Fibroblast of upper back skin (primary cell): ENCODE results near the gene TGFBRAP1.
"Not testable (repeated sequence)": the region's sequence is repeated elsewhere in the genome, so short reads cannot be mapped to it uniquely, and the experiment has no call there.

Experiments
- DNase-seq: peaks from one replicate; pipeline ENCODE4 v3.0.0-alpha.2; 2013

TGFBRAP1 gene

DNA sequence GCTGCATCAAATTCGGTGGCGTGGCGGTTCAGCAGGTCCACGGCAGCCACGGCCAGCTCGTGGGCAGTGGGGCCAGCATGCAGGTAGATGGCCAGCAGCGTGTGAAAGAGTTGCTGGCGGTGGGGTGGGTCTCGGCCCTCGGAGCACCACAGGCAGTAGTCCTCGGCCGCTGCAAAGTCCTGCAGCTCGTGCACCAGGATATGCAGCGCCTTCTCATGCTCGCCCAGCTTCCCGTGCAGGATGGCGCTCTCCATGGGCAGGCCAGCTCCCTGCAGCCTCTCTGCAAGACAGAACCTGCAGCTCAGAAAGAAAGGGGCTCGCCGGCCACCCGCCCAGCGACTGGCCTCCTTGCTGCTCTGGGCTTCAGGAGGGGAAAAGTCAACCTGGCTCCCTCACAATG lies 60.1 kb downstream of the TGFBRAP1 start:
- no peak for DNase-seq

DNA sequence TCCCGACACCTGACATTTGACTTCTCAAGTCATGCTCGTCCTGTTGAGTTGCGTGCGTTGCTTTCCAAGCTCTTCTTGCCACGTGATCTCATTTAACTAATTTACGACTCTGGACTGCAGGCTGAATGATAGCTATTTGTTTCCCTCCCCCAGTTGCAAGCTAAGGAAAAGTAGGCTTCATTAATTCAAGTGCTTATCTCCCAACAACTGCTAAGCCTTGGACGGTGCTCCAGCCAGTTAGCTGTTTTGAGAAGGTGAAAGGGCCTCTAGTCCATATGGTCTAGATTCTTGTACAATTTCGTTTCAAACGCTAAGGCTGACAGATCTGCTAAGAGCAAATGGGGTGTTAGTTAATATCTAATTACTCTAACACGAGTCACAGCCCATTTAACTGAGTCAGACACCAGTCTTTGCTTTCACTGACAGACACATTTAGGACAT lies 66.9 kb downstream of the TGFBRAP1 start:
- peak; percentile 12 for DNase-seq

DNA sequence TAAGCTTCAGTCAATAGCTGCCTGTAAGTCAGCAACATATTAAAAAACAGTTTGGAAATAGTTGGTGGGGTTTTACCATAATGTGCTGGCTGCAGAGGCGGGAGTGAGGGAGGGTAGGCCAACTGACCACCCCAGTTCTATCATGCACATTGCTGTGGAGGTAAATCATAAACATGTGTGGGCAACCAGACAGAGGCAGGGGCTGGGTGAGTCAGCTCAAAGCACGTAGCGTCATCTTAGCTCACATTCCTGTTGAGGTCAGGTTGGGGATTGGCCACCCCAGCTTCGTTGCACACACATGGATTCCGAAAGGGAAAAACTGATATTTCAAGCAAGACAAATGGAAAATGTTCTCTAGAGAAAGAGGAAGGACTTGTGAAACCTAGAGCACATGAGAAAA lies 68.5 kb downstream of the TGFBRAP1 start:
- DNase-seq: peak; percentile 98

DNA sequence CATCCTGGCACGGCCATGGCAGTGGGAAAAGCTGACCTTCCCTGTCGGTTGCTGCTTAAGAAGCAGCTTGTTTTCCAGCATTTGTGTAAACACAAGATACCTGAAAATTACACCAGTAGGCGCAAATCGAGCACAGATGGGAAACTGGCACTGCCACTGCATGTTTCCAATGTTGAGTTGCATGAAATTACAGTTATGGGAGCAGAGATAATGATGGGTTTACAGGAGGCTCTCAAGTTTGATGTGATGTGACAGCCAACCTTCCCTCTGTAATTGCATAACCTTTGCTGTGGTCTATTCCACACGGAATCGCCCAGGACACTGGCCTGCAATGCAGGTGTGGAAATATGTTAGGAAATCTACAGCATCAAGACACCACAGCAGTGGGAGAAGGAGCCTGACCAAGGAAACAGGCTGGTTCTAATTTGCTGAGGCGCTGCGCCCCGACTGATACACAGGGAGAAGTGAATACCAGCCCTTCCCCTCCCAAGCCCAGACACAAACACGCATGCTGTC lies 70.6 kb downstream of the TGFBRAP1 start:
- peak; percentile 26 for DNase-seq

DNA sequence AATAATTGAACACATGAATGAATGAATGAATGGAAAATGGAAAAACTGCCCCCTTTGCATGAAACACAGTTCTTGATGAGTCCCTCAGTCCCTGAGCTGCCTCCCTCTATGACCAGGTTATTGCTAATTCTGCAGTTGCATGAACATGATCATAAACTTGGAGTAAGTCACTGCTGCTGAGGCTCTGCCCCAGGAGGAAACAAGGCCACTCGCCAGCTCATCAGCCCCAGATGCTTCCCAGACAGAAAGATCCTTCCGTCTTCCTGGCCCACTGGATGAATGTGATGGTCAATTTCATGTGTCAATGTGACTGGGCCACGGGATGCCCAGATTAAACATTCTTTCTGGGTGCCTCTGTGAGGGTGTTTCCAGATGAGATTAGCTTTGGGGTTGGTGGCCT lies 71.6 kb downstream of the TGFBRAP1 start:
- peak; percentile 40 for DNase-seq

DNA sequence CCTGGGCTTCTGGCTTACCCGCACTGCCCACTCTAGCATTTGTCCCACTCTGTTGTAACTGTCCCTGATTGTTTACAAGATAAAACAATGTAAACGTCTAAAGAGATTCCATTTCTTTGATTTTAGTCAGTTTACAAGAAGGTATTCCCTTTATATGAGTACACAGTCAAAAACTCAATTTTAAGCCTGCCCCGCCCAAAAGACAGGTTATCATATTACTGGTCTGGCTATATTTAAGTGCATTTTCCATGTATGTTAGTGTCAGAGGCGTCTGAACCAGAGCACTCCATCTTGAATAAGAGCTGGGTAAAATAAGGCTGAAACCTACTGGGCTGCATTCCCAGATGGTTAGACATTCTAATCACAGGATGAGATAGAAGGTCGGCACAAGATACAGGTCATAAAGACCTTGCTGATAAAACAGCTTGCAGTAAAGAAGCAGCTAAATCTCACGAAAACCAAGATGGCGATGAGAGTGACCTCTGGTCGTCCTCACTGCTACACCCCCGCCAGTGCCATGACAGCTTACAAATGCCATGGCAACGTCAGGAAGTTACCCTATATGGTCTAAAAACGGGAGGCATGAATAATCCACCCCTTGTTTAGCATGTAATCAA lies 73.0 kb downstream of the TGFBRAP1 start:
- no peak for DNase-seq

DNA sequence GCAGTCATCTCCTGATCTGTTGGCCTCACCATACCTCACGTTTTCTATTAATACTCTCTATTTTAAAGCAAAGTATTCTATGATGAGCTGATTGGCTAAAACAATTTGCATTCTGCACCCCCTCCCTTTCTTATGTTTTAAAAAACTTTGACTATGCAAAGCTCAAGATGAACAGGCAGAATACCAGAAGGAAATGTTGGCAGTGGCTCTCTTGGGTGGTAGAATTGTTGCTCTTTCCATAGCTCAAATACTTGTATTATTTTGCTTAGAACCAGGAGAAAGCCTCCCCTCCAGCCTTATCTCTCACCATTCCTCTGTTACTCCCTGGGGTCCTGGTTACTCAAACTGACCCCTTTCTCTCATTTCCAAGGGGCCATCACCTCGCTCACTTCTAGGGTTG lies 73.6 kb downstream of the TGFBRAP1 start:
- DNase-seq: peak; percentile 21

DNA sequence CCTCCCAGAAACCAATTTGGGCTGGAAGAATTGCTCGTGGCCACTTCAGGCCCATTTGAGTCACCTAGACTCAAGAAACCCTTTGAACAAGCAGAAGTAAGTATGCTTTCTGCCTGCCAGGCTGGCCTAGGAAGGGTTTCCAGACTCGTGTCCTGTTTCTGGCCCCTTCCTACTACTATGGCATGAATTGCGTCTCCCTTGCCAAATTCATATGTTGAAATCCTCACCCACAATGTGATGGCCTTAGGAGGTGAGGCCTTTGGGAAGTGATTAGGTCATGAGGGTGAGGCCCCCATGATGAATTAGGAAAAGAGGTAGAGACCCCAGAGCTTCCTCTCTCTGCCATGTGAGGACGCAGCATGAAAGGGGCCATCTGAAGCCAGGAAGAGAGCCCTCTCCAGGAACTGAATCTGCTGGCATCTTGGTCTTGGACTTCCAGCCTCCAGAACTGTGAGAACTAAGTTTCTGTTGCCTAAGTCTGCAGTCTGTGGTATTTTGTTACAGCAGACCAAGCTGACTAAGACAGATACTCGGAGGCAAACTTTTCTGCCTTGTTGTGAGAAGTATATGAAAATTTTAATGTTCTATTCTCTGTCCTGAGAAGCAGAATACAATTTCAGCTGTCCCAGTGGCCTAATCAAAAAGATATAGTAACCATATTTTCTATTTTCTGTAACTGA lies 74.9 kb downstream of the TGFBRAP1 start:
- DNase-seq: no peak

DNA sequence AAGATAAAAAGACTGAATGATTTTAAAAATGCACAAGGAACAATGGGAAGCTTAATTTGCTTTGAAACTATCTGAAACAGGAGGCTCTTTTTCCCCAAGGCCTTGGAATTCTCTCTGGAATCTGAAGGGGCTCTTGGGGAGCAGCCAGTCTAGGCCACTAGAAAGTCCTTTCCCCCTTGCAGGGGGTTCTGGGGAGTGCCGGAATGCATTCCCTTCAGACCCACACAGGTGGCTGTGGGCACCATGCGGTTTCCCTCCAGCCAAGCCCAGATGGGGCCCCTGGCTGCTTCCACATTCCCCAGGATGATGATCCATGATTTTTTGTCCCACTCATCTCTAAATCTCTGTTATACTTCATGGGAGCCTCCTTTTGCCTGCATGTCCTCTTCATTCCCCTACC lies 77.3 kb downstream of the TGFBRAP1 start:
- peak; percentile 89 for DNase-seq

DNA sequence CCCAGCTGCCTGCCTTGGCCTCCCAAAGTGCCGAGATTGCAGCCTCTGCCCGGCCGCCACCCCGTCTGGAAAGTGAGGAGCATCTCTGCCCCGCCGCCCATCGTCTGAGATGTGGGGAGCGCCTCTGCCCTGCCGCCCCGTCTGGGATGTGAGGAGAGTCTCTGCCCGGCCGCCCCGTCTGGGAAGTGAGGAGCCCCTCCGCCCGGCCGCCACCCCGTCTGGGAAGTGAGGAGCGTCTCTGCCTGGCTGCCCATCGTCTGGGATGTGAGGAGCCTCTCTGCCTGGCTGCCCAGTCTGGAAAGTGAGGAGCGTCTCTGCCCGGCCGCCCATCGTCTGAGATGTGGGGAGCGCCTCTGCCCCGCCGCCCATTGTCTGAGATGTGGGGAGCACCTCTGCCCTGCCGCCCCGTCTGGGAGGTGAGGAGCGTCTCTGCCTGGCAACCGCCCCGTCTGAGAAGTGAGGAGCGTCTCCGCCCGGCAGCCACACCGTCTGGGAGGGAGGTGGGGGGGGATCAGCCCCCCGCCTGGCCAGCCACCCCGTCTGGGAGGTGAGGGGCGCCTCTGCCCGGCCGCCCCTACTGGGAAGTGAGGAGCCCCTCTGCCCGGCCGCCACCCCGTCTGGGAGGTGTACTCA lies 78.4 kb downstream of the TGFBRAP1 start:
- DNase-seq: not testable (repeated sequence)

DNA sequence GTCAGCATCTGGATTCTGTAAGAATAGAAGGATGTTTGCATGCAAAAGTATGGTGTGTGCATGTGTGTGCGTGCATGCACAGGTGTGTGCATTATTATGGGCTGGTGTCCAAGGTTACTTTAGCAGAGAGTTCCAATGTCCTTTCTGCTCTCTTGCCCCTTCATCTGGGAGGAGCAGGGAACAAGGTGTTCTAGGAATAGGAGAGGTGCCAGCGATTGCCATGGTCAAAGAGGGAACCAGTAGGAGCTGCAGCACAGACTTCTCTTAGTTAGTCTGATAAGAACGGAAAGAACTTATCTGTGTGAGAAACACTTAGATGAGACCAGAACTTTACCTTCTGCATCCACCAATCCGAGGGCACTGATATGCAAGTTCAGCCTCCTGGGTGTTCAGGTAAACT lies 79.6 kb downstream of the TGFBRAP1 start:
- no peak for DNase-seq

DNA sequence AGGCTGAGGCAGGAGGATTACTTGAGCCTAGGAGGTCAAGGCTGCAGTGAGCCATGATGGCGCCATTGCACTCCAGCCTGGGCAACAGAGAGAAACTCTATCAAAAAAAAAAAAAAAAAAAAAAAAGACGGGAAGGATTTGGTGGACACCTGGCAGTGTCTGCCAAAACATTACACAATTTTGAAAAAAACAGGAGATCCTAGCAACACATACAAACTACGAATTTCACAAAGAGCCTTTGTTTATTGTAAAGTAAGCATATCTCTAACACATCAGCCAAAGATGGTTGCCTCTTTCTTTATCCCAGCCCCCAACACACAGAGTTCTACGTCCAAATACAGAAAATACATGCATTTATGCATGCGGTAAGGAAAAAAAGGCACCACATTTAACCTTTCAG lies 80.4 kb downstream of the TGFBRAP1 start:
- DNase-seq: no peak

DNA sequence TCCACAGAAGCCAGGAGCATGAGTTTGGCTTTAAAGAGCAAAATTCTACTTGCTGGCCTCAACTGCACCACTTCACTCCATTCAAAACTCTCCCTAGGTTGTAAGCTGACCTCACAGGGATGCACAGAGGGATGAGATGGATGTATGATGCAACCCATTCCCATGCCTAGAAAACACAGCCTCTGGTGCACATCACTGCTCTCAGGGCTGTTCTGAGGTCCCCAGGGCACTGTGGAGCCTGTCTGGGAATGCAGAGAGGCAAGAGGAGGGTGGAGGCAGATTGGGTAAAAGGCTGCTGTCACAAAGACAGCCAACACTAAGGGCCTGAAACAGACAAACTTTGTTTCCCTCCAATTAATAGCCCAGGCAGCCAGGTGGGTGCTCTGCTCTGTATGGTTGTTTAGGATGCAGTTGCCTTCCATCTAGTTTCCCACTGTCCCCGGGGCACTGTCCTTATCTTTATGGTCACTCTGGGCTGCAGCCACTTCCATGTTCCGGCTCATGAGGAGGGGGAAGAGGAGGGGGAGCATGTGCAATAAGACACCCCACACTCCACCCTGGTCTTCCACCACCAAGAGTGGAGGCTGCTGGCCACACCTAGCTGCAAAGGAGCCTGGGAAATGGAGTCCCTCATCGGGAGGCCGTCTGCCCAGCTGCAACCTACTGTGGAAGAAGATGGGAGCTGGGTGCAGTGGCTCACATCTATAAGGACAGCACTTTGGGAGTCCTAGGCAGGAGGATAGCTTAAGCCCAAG lies 81.0 kb downstream of the TGFBRAP1 start:
- peak; percentile 83 for DNase-seq

DNA sequence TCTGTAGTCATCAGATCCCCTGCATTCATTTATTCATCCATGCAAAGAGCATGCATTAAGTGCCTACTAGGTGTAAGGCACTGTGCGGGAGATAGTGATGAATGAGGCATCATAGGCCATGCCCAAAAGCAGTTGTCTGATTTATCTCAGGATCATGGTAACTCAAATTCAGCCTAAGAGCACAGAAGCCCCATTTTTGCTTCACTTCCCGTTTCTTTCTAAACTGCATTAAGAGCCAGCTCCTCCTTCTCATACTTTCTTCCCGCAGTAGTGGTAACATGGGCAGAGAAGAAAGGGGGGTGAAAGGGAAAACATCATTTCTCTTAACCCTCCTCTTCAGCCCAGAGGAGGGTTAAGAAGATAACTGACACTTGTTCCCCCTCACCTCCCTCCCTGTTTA lies 85.1 kb downstream of the TGFBRAP1 start:
- DNase-seq: no peak

DNA sequence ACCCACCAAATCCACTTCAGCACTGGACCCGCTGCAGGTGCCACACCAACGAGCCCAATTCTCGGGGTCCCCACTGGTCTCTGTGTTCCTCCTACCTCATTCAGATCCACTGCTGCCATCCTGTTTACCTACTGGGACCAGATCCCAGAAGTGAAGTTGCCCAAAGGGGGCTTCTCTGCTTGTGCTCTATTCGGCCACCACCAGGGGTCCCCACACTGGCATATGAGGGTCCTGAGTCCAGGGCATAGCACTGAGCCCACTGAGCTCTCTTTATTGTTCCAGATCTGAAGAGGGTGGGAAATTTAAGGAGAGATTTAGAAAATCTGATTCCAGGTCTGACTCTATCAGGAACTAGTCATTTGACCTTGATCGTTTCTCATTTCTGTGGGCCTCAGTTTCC lies 85.6 kb downstream of the TGFBRAP1 start:
- DNase-seq: no peak

DNA sequence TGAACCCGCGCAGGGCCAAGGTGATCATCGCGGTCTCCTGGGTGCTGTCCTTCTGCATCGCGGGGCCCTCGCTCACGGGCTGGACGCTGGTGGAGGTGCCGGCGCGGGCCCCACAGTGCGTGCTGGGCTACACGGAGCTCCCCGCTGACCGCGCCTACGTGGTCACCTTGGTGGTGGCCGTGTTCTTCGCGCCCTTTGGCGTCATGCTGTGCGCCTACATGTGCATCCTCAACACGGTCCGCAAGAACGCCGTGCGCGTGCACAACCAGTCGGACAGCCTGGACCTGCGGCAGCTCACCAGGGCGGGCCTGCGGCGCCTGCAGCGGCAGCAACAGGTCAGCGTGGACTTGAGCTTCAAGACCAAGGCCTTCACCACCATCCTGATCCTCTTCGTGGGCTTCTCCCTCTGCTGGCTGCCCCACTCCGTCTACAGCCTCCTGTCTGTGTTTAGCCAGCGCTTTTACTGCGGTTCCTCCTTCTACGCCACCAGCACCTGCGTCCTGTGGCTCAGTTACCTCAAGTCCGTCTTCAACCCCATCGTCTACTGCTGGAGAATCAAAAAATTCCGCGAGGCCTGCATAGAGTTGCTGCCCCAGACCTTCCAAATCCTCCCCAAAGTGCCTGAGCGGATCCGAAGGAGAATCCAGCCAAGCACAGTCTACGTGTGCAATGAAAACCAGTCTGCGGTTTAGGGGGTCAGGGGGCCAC lies 87.1 kb downstream of the TGFBRAP1 start:
- DNase-seq: no peak

DNA sequence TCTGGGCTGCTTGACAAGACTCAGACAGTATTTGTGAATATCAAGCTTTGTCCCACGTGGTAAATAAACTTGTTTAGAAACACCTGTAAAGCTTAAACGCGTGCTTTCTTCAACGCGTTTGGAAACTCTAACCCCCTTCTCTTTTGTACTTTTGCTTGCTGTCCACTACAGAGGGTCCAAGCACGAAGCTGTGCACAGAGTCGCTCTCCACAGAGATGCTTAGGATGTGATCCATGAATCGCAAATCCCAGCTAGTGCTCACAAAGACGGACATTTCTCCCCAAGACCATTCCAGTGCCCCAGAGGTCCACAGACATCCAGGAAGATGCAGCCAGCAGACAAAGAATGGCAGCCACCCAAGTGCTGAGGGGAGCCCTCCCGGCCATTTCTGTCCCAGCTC lies 88.1 kb downstream of the TGFBRAP1 start, which contains the start of gene GPR45:
Gene GPR45 (plus strand): TSS at position 301 of the 400 bp plus-strand sequence. CDS start 116 bp downstream, outside the sequence.
- no peak for DNase-seq

DNA sequence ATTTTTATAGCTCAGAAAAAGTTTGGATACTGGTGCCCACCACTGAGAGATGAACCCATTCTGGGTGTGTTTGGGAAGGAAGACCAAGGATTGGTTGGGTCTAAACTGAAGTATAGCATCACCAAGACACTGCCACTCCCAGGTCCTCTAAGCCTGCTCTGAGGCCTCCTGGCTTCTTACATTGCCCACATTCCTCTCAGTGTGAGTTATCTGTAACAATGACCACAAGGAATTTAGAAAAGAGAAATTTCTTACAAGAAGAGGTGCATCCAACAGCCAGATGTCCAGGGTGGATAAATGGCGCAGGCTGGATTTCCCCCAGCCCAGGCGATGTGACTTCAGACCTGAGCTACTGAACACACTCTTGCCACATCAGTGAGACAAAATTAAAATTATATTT lies 89.6 kb downstream of the TGFBRAP1 start:
- DNase-seq: peak; percentile 97

DNA sequence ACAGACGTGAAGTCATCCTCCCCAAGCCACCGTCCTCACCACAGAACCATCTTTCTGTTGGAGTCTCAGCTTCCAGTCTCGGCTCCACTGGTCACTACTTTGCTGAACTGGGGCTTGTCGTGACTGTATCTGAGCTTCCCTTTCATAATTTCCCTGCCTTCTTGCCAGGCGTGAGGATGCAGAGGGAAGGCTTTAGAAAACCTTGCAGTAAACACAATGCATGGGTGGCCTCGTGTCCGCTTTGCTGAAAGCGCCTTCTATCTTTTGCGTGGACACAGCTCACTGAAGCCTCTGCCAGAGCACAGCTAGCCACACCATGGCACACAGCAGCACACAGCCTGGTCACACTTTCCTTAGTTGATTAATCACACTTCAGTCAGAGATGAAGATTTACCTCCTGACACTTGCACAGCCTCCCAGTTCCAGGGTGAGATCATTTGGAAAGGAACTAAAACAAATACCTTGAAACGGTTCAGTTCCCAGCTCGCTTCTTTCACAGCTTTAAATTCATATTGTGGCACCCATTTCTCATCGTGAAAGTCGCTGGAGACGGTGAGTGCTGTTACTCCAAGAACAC lies 90.8 kb downstream of the TGFBRAP1 start:
- no peak for DNase-seq

DNA sequence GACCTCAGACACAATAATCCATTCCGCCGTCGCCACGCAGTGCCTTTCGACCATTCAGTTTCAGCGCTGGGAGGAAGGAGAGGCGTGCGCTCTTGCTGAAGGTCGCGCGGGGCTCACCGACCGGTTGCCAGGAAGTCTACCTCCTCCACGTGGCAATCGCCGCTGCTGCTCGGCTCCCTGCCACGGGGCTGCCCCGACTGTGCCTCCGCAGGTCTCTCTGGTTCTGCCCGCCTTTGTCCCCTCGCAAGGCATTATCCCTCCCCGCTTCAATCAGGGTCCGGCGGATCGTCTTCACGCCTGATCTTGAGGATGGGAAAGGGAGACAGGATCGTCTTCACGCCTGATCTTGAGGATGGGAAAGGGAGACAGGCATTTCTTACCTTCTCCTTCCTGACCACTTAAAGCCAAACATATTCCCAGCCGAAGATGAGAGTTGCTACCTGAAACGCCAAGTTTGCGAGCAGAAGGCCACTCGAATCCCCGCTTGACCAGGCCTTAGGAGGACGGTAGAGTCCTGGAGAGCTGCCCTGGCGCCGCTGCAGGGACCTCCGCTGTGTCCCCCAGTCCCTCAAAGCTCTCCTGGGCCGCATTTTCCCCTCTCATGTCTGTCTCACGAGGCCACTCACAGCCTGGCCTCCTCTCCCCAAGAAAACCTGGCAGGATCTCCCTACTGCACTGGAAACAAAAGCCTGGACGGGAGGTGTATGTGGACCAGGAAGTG lies 92.3 kb downstream of the TGFBRAP1 start:
- no peak for DNase-seq

DNA sequence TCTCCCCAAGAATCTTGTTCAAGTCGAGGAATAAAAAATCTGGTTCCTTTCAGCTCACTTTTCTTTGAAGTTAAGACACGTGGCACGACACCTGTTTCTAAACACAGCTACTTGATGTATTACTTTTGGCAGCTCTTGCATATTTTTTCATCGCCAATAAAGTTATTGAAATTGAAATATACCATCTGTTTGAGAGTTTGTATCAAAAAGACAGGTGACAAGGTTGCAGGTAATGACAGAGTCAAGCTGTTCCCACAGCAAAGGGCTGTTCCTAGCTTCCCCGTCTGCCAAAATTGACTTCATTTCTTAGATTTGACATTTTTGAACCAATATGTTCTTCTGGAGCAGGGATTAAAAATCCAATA lies 93.5 kb downstream of the TGFBRAP1 start:
- DNase-seq: no peak
